HEK293 (cell line): ENCODE measurements around the gene IGF2R.
A peak's percentile ranks its signal among the peaks of the same experiment; 100 is the strongest.

Experiments used
- CTCF ChIA-PET: fragments of 350-600 bp; formaldehyde crosslinking; extraction: SDS; loops from one replicate; lab custom pipeline; 2021; ENCODE audit warnings: antibody characterized with exemption; lab: Yijun Ruan, JAX
- POLR2A ChIA-PET: fragments of 300-600 bp; formaldehyde crosslinking; extraction: SDS; loops from one replicate; lab custom pipeline; 2020; ENCODE audit warnings: antibody characterized with exemption, inconsistent platforms; lab: Yijun Ruan, JAX
- H3K27ac ChIP-seq: fragments of 200-500 bp; sonication (Bioruptor generic); 2 replicates; pipeline ENCODE4 v1.5.1; 2014; ENCODE audit warnings: low read depth, low read length, control low read depth, inconsistent platforms; ENCODE audit errors: extremely low read depth
- H3K36me3 ChIP-seq, 2 experiments: fragments of 200-500 bp in 1 of 2; sonication (Bioruptor generic) in 1 of 2; 1 replicate in 1 of 2; 2 replicates in 1 of 2; pipeline ENCODE4 v1.5.1; 2014 to 2017; ENCODE audit warnings: inconsistent platforms in 2 of 2, low read length in 2 of 2; ENCODE audit not compliant: control insufficient read depth in 2 of 2, insufficient read depth in 1 of 2
- H3K4me1 ChIP-seq: fragments of 200-500 bp; sonication (Bioruptor generic); 2 replicates; pipeline ENCODE4 v1.5.1; 2014; ENCODE audit warnings: mild to moderate bottlenecking, low read length, inconsistent platforms; ENCODE audit not compliant: control insufficient read depth, insufficient read depth
- H3K4me3 ChIP-seq: 2 replicates; pipeline ENCODE4 v1.5.1; 2011; ENCODE audit warnings: low read depth, mild to moderate bottlenecking, control low read depth, low read length, moderate library complexity
- H3K9me3 ChIP-seq: fragments of 200-500 bp; sonication (Bioruptor generic); 2 replicates; pipeline ENCODE4 v1.5.1; 2014; ENCODE audit warnings: low read depth, low read length, inconsistent platforms; ENCODE audit not compliant: control insufficient read depth, insufficient read depth
- GLIS2 ChIP-seq: fragments of 450-650 bp; formaldehyde crosslinking; IDR thresholded peaks from 2 replicates; pipeline ENCODE4 v1.5.1; 2016; ENCODE audit warnings: missing biosample characterization, missing genetic modification characterization
- HOXC10 ChIP-seq: sonication (generic); formaldehyde crosslinking; IDR thresholded peaks from 2 replicates; pipeline ENCODE4 v1.8.1; 2023; ENCODE audit warnings: mild to moderate bottlenecking, missing genetic modification reagents
- REPIN1 ChIP-seq: fragments of 450-650 bp; formaldehyde crosslinking; IDR thresholded peaks from 2 replicates; pipeline ENCODE4 v1.5.1; 2017; ENCODE audit warnings: missing biosample characterization, missing genetic modification characterization, low read depth
- SCRT2 ChIP-seq: fragments of 450-650 bp; formaldehyde crosslinking; IDR thresholded peaks from 2 replicates; pipeline ENCODE4 v1.5.1; 2016; ENCODE audit warnings: missing biosample characterization, missing genetic modification characterization
- SETDB1 ChIP-seq: IDR thresholded peaks from one replicate; pipeline ENCODE4 v1.6.1; 2017; ENCODE audit warnings: mild to moderate bottlenecking, low read length, moderate library complexity, mixed read lengths; ENCODE audit not compliant: insufficient read length
- SP7 ChIP-seq: fragments of 450-650 bp; formaldehyde crosslinking; IDR thresholded peaks from 2 replicates; pipeline ENCODE4 v1.5.1; 2016; ENCODE audit warnings: missing biosample characterization, missing genetic modification characterization
- WT1 ChIP-seq: fragments of 450-650 bp; formaldehyde crosslinking; IDR thresholded peaks from 2 replicates; pipeline ENCODE4 v1.5.1; 2016; ENCODE audit warnings: missing biosample characterization, missing genetic modification characterization
- ZBTB17 ChIP-seq: fragments of 450-650 bp; formaldehyde crosslinking; IDR thresholded peaks from 2 replicates; pipeline ENCODE4 v1.5.1; 2016; ENCODE audit warnings: missing biosample characterization, missing genetic modification characterization
- ZBTB20 ChIP-seq: fragments of 450-650 bp; formaldehyde crosslinking; IDR thresholded peaks from 2 replicates; pipeline ENCODE4 v1.5.1; 2016; ENCODE audit warnings: missing biosample characterization, missing genetic modification characterization
- ZBTB8A ChIP-seq: fragments of 450-650 bp; formaldehyde crosslinking; IDR thresholded peaks from 2 replicates; pipeline ENCODE4 v1.5.1; 2016; ENCODE audit warnings: missing biosample characterization, missing genetic modification characterization
- ZFHX2 ChIP-seq: fragments of 450-650 bp; formaldehyde crosslinking; conservative IDR thresholded peaks from 2 replicates; pipeline ENCODE4 v1.5.1; 2016; ENCODE audit warnings: missing biosample characterization, missing genetic modification characterization
- ZIC2 ChIP-seq: fragments of 450-650 bp; formaldehyde crosslinking; IDR thresholded peaks from 2 replicates; pipeline ENCODE4 v1.5.1; 2016; ENCODE audit warnings: missing biosample characterization, missing genetic modification characterization
- ZNF121 ChIP-seq: fragments of 450-650 bp; formaldehyde crosslinking; IDR thresholded peaks from 2 replicates; pipeline ENCODE4 v1.5.1; 2016; ENCODE audit warnings: missing biosample characterization, missing genetic modification characterization
- ZNF155 ChIP-seq: fragments of 450-650 bp; formaldehyde crosslinking; IDR thresholded peaks from 2 replicates; pipeline ENCODE4 v1.5.1; 2016; ENCODE audit warnings: missing biosample characterization, missing genetic modification characterization
- ZNF175 ChIP-seq: fragments of 450-650 bp; formaldehyde crosslinking; IDR thresholded peaks from 2 replicates; pipeline ENCODE4 v1.5.1; 2016; ENCODE audit warnings: missing biosample characterization, missing genetic modification characterization
- ZNF335 ChIP-seq: fragments of 450-650 bp; formaldehyde crosslinking; conservative IDR thresholded peaks from 2 replicates; pipeline ENCODE4 v1.5.1; 2016; ENCODE audit warnings: missing biosample characterization, missing genetic modification characterization
- ZNF561 ChIP-seq: fragments of 450-650 bp; IDR thresholded peaks from 2 replicates; pipeline ENCODE4 v1.5.1; 2018; ENCODE audit warnings: missing biosample characterization, missing genetic modification characterization, borderline replicate concordance
- TF ChIP-seq, protein P1 (sequence below): fragments of 450-650 bp; formaldehyde crosslinking; IDR thresholded peaks from 2 replicates; pipeline ENCODE4 v1.5.1; 2016; ENCODE audit warnings: missing biosample characterization, missing genetic modification characterization
- TF ChIP-seq, protein P2 (sequence below): fragments of 450-650 bp; formaldehyde crosslinking; IDR thresholded peaks from 2 replicates; pipeline ENCODE4 v1.5.1; 2016; ENCODE audit warnings: missing biosample characterization, missing genetic modification characterization
- TF ChIP-seq, protein P3 (sequence below): fragments of 450-650 bp; formaldehyde crosslinking; IDR thresholded peaks from 2 replicates; pipeline ENCODE4 v1.5.1; 2016; ENCODE audit warnings: missing biosample characterization, missing genetic modification characterization
- TF ChIP-seq, protein P4 (sequence below): sonication (generic); formaldehyde crosslinking; IDR thresholded peaks from 2 replicates; pipeline ENCODE4 v1.8.1; 2022; ENCODE audit warnings: mild to moderate bottlenecking, moderate library complexity, missing genetic modification reagents
- TF ChIP-seq, protein P5 (sequence below): fragments of 450-650 bp; formaldehyde crosslinking; optimal IDR thresholded peaks from 2 replicates; pipeline ENCODE3; 2016; ENCODE audit warnings: missing biosample characterization, mild to moderate bottlenecking, missing genetic modification characterization

Gene IGF2R

DNA sequence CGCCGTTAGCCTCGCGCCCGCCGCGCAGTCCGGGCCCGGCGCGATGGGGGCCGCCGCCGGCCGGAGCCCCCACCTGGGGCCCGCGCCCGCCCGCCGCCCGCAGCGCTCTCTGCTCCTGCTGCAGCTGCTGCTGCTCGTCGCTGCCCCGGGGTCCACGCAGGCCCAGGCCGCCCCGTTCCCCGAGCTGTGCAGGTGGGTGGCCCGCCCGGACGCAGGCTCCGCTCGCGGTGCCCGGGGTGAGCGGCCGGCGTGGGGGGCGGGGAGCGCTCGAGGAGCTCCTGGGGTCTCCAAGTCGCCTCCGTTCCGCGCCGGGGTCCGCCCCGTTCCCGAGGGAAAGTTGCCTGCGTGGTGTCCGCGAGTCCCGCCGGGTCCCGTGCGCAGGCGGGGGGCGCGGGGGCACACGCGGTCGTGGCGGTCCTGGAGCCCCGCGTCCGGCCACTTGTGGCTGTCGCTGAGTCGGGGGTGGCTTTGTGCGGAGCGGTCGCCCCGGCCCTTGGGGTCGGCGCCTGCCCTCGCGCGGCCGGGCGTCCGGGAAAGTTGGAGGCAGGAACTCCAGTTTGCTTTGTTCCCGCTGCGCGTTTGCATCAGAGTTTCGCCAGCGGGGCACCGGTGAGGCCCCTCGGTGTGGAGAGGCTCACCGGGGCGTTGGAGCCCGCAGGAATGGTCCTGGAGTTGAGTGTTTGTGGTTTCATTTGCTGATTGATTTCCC is 476 bp downstream of the IGF2R start:
- POLR2A ChIA-PET, result interaction anchor here (0.5 kb wide), 1 partner anchor 161 kb away, joined by 3 read pairs; no protein-coding TSS in a partner anchor
- Histone ChIP-seq H3K4me3 (peak overlapping the region; percentile 82), H3K27ac (peak overlapping the region; percentile 51; the same call in 1 of the 2 replicates), H3K4me1 (peaks cover 3% of the 10 kb centered on the region; the same call in 1 of the 2 replicates), H3K9me3 (no peaks in the 10 kb centered on the region), H3K36me3 (no peaks in the 10 kb centered on the region)
- TF ChIP-seq, protein P1, sequence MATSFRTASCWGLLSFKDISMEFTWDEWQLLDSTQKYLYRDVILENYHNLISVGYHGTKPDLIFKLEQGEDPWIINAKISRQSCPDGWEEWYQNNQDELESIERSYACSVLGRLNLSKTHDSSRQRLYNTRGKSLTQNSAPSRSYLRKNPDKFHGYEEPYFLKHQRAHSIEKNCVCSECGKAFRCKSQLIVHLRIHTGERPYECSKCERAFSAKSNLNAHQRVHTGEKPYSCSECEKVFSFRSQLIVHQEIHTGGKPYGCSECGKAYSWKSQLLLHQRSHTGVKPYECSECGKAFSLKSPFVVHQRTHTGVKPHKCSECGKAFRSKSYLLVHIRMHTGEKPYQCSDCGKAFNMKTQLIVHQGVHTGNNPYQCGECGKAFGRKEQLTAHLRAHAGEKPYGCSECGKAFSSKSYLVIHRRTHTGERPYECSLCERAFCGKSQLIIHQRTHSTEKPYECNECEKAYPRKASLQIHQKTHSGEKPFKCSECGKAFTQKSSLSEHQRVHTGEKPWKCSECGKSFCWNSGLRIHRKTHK, result no peak
- TF ChIP-seq ZBTB20 (tag by site-specific recombination) (peak; percentile 60), ZIC2 (tag by site-specific recombination) (peak; percentile 90), ZBTB17 (tag by site-specific recombination) (no peak), SP7 (tag by site-specific recombination) (no peak), HOXC10 (CRISPR knock-in tag) (no peak), SETDB1 (no peak), ZNF175 (tag by site-specific recombination) (no peak), SCRT2 (tag by site-specific recombination) (peak; percentile 84), WT1 (tag by site-specific recombination) (no peak), ZNF335 (tag by site-specific recombination) (peak; percentile 74), ZNF155 (tag by site-specific recombination) (no peak), ZNF121 (tag by site-specific recombination) (no peak), GLIS2 (tag by site-specific recombination) (peak; percentile 66), ZBTB8A (tag by site-specific recombination) (peak; percentile 50; the same call in 1 of the 2 replicates), ZFHX2 (tag by site-specific recombination) (peak; percentile 27; the same call in 1 of the 2 replicates), ZNF561 (tag by site-specific recombination) (peak; percentile 21; the same call in 1 of the 2 replicates), REPIN1 (no peak)
- TF ChIP-seq, protein P2, sequence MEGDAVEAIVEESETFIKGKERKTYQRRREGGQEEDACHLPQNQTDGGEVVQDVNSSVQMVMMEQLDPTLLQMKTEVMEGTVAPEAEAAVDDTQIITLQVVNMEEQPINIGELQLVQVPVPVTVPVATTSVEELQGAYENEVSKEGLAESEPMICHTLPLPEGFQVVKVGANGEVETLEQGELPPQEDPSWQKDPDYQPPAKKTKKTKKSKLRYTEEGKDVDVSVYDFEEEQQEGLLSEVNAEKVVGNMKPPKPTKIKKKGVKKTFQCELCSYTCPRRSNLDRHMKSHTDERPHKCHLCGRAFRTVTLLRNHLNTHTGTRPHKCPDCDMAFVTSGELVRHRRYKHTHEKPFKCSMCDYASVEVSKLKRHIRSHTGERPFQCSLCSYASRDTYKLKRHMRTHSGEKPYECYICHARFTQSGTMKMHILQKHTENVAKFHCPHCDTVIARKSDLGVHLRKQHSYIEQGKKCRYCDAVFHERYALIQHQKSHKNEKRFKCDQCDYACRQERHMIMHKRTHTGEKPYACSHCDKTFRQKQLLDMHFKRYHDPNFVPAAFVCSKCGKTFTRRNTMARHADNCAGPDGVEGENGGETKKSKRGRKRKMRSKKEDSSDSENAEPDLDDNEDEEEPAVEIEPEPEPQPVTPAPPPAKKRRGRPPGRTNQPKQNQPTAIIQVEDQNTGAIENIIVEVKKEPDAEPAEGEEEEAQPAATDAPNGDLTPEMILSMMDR (tag by site-specific recombination), result peak; percentile 25; the same call in 1 of the 2 replicates
- TF ChIP-seq, protein P3, sequence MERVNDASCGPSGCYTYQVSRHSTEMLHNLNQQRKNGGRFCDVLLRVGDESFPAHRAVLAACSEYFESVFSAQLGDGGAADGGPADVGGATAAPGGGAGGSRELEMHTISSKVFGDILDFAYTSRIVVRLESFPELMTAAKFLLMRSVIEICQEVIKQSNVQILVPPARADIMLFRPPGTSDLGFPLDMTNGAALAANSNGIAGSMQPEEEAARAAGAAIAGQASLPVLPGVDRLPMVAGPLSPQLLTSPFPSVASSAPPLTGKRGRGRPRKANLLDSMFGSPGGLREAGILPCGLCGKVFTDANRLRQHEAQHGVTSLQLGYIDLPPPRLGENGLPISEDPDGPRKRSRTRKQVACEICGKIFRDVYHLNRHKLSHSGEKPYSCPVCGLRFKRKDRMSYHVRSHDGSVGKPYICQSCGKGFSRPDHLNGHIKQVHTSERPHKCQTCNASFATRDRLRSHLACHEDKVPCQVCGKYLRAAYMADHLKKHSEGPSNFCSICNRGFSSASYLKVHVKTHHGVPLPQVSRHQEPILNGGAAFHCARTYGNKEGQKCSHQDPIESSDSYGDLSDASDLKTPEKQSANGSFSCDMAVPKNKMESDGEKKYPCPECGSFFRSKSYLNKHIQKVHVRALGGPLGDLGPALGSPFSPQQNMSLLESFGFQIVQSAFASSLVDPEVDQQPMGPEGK (tag by site-specific recombination), result peak; percentile 37; the same call in 1 of the 2 replicates
- TF ChIP-seq, protein P4, sequence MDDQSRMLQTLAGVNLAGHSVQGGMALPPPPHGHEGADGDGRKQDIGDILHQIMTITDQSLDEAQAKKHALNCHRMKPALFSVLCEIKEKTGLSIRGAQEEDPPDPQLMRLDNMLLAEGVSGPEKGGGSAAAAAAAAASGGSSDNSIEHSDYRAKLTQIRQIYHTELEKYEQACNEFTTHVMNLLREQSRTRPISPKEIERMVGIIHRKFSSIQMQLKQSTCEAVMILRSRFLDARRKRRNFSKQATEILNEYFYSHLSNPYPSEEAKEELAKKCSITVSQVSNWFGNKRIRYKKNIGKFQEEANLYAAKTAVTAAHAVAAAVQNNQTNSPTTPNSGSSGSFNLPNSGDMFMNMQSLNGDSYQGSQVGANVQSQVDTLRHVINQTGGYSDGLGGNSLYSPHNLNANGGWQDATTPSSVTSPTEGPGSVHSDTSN (CRISPR knock-in tag), result 0 out of 2 replicates have a peak, but pooled peaks have one; percentile 19
- TF ChIP-seq, protein P5, sequence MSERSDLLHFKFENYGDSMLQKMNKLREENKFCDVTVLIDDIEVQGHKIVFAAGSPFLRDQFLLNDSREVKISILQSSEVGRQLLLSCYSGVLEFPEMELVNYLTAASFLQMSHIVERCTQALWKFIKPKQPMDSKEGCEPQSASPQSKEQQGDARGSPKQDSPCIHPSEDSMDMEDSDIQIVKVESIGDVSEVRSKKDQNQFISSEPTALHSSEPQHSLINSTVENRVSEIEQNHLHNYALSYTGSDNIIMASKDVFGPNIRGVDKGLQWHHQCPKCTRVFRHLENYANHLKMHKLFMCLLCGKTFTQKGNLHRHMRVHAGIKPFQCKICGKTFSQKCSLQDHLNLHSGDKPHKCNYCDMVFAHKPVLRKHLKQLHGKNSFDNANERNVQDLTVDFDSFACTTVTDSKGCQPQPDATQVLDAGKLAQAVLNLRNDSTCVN (tag by site-specific recombination), result peak; percentile 63
- CTCF ChIA-PET, result interaction anchor here (0.6 kb wide), 2 partner anchors 10 to 1652 kb away, joined by 3 to 4 read pairs; no protein-coding TSS in a partner anchor
